ENCODE results near the gene PHF21B. TPM values are rescaled to one million over a fixed set of nuclear protein-coding genes. Genes with fewer than 3 reads are reported as not detected.

PHF21B gene
- total RNA-seq, 1 donor from 2014 or later: 0.69 TPM

DNA sequence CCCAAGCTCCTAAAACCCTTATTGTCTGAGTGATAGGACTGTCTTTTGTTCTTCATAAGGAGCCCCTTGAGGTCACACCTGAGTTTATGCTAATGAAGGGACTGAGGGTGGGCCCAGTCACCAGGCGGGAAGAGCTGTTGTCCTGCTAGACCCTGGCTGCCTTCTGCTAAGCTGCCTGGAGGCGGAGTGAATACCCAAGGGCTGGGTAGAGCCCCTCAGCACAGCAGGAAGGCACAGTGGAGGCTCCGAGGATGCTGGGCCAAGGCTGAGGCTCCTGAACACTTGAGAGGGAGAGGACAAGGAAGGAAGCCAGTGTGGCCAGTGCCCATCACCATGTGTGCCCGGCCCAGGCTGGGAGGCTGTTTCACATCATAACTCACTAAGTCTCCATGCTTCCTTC, 4.8 kb upstream of the PHF21B start:
- TF ChIP-seq, protein P1, sequence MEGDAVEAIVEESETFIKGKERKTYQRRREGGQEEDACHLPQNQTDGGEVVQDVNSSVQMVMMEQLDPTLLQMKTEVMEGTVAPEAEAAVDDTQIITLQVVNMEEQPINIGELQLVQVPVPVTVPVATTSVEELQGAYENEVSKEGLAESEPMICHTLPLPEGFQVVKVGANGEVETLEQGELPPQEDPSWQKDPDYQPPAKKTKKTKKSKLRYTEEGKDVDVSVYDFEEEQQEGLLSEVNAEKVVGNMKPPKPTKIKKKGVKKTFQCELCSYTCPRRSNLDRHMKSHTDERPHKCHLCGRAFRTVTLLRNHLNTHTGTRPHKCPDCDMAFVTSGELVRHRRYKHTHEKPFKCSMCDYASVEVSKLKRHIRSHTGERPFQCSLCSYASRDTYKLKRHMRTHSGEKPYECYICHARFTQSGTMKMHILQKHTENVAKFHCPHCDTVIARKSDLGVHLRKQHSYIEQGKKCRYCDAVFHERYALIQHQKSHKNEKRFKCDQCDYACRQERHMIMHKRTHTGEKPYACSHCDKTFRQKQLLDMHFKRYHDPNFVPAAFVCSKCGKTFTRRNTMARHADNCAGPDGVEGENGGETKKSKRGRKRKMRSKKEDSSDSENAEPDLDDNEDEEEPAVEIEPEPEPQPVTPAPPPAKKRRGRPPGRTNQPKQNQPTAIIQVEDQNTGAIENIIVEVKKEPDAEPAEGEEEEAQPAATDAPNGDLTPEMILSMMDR (IDR thresholded peaks at IDR 0.05; ENCODE audit: borderline replicate concordance): no peak
- H3K27ac ChIP-seq (replicated peaks): no peak overlapping the region
- H3K9me3 ChIP-seq (replicated peaks): no peaks in the 10 kb centered on the region
- intact Hi-C loops (cut with micrococcal nuclease): no loop called here
- H3K4me3 ChIP-seq: no peak overlapping the region
- H3K36me3 ChIP-seq: no peaks in the 10 kb centered on the region
- peaks cover 92% of the 10 kb centered on the region for H3K27me3 ChIP-seq (ENCODE audit: low read depth)
- peaks cover 10% of the 10 kb centered on the region for H3K4me1 ChIP-seq
- DNase-seq: no peak

DNA sequence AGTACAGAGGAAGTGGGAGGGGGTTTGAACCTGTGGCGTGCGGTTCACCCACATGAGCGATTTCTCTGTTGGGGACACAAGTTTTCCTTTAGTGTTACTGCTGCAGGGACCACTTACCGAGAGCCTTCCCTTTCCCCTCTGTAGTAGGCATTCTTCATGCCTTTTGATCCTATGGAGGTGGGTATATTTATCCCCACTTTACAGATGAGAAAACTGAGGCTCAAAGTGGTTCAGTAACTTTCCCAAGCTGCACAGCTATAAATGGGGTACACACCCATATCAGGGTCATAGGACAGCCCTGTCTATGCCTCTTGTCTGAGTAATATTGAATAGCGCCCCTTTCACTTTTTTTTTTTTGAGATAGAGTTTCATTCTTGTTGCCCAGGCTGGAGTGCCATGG, 3.3 kb upstream of the PHF21B start:
- Histone ChIP-seq H3K36me3 (no peaks in the 10 kb centered on the region), H3K4me1 (peaks cover 23% of the 10 kb centered on the region), H3K27ac (replicated peaks) (no peak overlapping the region), H3K27me3 (ENCODE audit: low read depth) (peaks cover 92% of the 10 kb centered on the region), H3K4me3 (no peak overlapping the region), H3K9me3 (replicated peaks) (no peaks in the 10 kb centered on the region)
- TF ChIP-seq, protein P1 (IDR thresholded peaks at IDR 0.05; ENCODE audit: borderline replicate concordance): no peak
- DNase-seq: no peak
- intact Hi-C loops (cut with micrococcal nuclease): no loop called here

DNA sequence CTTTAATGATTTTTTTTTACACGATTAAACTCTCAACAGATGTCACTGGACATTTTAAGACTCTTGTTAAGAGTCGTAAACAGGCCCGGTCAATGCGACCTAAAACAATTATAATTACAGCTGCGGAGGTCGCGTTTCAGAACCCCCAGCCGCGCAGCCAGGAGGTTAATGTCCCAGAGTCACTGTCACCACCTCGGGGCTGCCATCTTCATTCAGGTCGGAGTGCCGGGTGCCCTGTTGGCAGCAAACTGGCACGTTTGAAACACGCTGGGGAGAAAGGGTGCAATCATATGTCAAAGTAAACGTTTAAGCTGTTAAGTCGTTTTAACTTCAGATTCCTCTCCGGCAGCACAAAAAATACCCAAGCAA, 711 bp upstream of the PHF21B start:
- Histone ChIP-seq H3K36me3 (no peaks in the 10 kb centered on the region), H3K27me3 (ENCODE audit: low read depth) (peaks cover 93% of the 10 kb centered on the region), H3K27ac (replicated peaks) (no peak overlapping the region), H3K4me3 (peak overlapping the region; percentile 69), H3K9me3 (replicated peaks) (no peaks in the 10 kb centered on the region), H3K4me1 (peaks cover 44% of the 10 kb centered on the region)
- DNase-seq: no peak
- intact Hi-C loops (cut with micrococcal nuclease): no loop called here
- TF ChIP-seq, protein P1 (IDR thresholded peaks at IDR 0.05; ENCODE audit: borderline replicate concordance): no peak

DNA sequence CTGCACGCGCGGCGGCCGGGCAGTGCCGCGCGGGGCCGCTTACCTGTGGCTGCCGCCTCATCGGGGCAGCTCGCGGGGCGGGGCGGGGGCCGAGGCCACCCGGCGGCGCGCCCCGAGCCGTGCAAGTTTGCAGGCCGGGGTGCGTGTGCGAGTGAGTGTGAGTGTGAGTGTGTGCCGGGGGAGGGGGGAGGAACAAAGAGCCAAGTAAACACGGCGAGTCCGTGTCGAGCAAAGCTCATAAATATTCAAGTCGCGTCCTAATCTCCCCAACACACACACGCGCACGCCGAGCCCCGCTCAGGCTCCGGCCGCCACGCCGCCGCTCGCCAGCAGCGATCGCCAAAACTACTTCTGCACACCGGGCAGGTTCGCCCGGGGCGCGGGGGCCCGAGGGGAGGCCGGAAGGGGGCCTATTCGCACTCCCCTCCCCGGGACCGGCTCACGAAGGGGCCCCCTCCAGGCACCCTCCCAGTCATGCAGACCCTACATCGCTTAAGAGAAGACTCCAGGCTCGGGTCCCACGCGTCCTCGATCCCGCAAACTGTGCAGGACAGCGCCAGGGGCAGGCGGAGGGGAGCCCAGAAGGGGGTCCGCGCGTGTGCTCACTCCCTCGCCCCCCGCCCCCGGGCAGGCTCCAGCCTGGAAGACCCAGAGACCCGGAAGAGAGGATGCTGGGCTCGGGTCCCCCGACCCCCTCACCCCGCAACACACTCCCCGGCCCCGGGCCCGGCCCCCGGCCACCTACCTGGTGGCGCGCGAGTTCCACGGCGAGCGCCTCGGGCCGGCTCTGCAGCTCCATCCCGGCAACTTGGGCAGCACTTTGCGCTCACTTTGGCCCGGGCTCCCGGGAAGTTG, 827 bp downstream of the PHF21B start:
- peaks cover 95% of the 10 kb centered on the region for H3K27me3 ChIP-seq (ENCODE audit: low read depth)
- H3K4me3 ChIP-seq: peak overlapping the region; percentile 69
- H3K27ac ChIP-seq (replicated peaks): no peak overlapping the region
- intact Hi-C loops (cut with micrococcal nuclease): no loop called here
- H3K4me1 ChIP-seq: peaks cover 44% of the 10 kb centered on the region
- H3K9me3 ChIP-seq (replicated peaks): no peaks in the 10 kb centered on the region
- no peaks in the 10 kb centered on the region for H3K36me3 ChIP-seq
- TF ChIP-seq, protein P1 (IDR thresholded peaks at IDR 0.05; ENCODE audit: borderline replicate concordance): no peak
- DNase-seq: no peak

DNA sequence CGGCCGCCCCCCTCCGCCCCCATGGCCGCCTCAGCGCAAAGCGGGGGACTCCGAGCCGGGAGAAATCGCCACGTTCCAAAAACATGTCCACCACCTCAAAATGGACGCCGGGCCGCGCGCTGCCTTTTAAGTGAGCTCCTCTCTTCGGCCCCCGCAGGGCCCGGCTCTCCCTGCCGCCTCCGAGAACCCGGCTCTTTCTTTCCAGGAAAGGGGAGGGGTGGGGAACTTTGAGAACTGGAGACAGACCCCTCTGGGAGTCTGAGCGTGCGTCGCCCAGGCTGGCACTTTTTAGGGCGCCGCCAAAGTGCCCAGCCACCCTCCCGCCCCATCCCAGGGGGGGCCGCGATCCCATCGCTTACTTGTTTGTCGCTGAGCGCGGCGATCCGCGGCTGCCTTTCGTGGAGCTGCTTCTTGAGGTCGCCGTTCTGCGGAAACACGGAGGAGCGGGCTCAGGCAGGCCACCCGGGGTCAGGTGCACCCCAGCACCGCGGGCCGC, 1.6 kb downstream of the PHF21B start:
- peaks cover 44% of the 10 kb centered on the region for H3K4me1 ChIP-seq
- intact Hi-C loops (cut with micrococcal nuclease): no loop called here
- TF ChIP-seq, protein P1 (IDR thresholded peaks at IDR 0.05; ENCODE audit: borderline replicate concordance): no peak
- H3K27me3 ChIP-seq (ENCODE audit: low read depth): peaks cover 96% of the 10 kb centered on the region
- DNase-seq: no peak
- no peaks in the 10 kb centered on the region for H3K36me3 ChIP-seq
- no peaks in the 10 kb centered on the region for H3K9me3 ChIP-seq (replicated peaks)
- no peak overlapping the region for H3K27ac ChIP-seq (replicated peaks)
- peak overlapping the region; percentile 69 for H3K4me3 ChIP-seq
